A673 (cell line): Measurements from ENCODE around the gene BRWD1. TPM values are rescaled to one million over a fixed set of nuclear protein-coding genes. Genes with fewer than 3 reads are reported as not detected.

Experiments
- BruUV-seq: library from RNA; stranded (reverse); fragments of 400-500 nt; replicated peaks from 2 replicates; lab custom pipeline; 2021; lab: Mats Ljungman, UMichigan
- CTCF ChIA-PET: fragments of 300-600 bp; sonication (Branson Sonifier 250); formaldehyde crosslinking; loops from one replicate; lab custom pipeline; 2022; ENCODE audit warnings: antibody characterized with exemption; lab: Charles Lee
- POLR2A ChIA-PET: fragments of 300-600 bp; sonication (Branson Sonifier 250); formaldehyde crosslinking; loops from one replicate; lab custom pipeline; 2022; ENCODE audit warnings: antibody characterized with exemption; ENCODE audit not compliant: low non-redundant PET; lab: Charles Lee
- DNase-seq: peaks from one replicate; pipeline ENCODE4 v3.0.0-alpha.2; 2015; ENCODE audit warnings: low spot score
- H3K27ac ChIP-seq: fragments of 200-600 bp; sonication (generic); 2 replicates; pipeline ENCODE4 v1.5.1; 2016; ENCODE audit warnings: mixed run types, low read depth, mild to moderate bottlenecking, mixed read lengths, antibody characterized with exemption, low read length; ENCODE audit not compliant: poor library complexity, severe bottlenecking
- H3K27me3 ChIP-seq: fragments of 200-600 bp; sonication (generic); replicated peaks from 2 replicates; pipeline ENCODE4 v1.6.1; 2017; ENCODE audit warnings: mixed run types, low read depth, mild to moderate bottlenecking, mixed read lengths, antibody characterized with exemption, low read length; ENCODE audit not compliant: insufficient read depth, poor library complexity
- H3K36me3 ChIP-seq: fragments of 200-600 bp; sonication (generic); 2 replicates; pipeline ENCODE4 v1.6.1; 2016; ENCODE audit warnings: mixed run types, mild to moderate bottlenecking, mixed read lengths, antibody characterized with exemption, low read length; ENCODE audit not compliant: insufficient read depth, poor library complexity, severe bottlenecking
- H3K4me1 ChIP-seq: fragments of 200-600 bp; sonication (generic); 2 replicates; pipeline ENCODE4 v1.6.1; 2017; ENCODE audit warnings: mixed run types, mild to moderate bottlenecking, mixed read lengths, antibody characterized with exemption, low read length; ENCODE audit not compliant: insufficient read depth, poor library complexity, severe bottlenecking
- H3K4me3 ChIP-seq: fragments of 200-600 bp; sonication (generic); 2 replicates; pipeline ENCODE4 v1.5.1; 2016; ENCODE audit warnings: low read depth, mixed run types, mild to moderate bottlenecking, mixed read lengths, low read length; ENCODE audit not compliant: poor library complexity, severe bottlenecking
- H3K9me3 ChIP-seq: fragments of 200-600 bp; sonication (generic); 2 replicates; pipeline ENCODE4 v1.6.1; 2016; ENCODE audit warnings: mixed run types, low read depth, mild to moderate bottlenecking, mixed read lengths, antibody characterized with exemption, low read length; ENCODE audit not compliant: poor library complexity, severe bottlenecking
- EZH2 ChIP-seq: fragments of 200-600 bp; sonication (generic); IDR thresholded peaks from 2 replicates; pipeline ENCODE4 v1.6.1; 2017; ENCODE audit warnings: borderline replicate concordance, low read depth, mild to moderate bottlenecking, mixed read lengths, antibody characterized with exemption, low read length; ENCODE audit not compliant: poor library complexity, severe bottlenecking
- intact Hi-C: fragments of 100-400 bp; cut with micrococcal nuclease; formaldehyde crosslinking; loops from one replicate; pipeline ENCODE4 v1.10.0; 2022; ENCODE audit not compliant: unreplicated experiment
- total RNA-seq: library from RNA; stranded (reverse); gene quantifications from 2 replicates; pipeline ENCODE4 v1.2.3, GENCODE V29; 2021
- TF ChIP-seq, protein P1 (sequence below): fragments of 300-800, 200-600 bp; sonication (generic); conservative IDR thresholded peaks from 2 replicates; pipeline ENCODE4 v1.5.1; 2017; ENCODE audit warnings: low read depth, mild to moderate bottlenecking, antibody characterized with exemption, low read length, moderate library complexity, mixed read lengths

BRWD1 gene
- total RNA-seq, 1 experiment from 2014 or later, result 27.6 TPM

DNA sequence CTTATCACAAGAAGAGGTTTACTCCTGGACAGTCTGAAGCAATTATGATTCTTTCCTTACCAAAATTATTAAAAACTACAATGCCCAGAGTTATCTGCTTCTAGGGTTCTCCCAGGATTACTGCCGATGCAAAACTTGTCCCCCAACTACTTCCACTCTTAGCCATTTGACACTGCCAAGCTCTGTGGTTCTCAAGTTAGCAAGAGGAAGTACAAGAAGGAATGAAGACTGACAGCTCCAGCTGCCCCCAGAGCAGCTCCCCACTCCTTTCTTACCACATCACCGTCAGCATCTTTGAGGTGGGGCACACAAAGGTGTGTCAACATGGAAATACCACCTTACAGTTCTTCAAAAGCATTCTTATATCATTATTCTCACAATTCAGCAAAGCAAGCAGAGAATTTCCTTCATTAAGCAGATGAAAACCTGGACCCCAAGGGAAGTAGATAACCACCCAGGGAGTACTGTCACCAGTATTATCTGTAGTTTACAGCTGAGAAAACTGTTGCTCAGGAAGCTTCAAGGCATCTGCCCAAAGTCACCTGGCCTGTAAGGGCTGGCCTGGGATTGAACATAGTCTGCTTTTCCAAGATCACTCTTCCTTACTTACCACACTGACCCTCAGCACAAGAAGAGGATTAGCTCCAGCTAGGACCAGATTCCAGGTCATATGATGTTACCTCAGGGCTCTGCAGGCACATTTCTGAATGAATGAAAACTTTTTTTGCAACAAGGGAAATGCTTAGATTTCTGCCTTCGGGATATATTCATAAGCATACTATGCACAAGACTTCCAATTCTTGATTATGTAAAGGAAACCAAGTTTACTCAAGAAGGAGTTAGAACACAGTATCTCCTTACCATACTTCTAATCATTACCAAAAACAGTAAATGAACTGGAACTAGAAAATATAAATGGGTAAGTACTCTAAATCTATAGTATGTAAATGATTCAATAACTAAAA lies 139.4 kb downstream of the BRWD1 start:
- ChIA-PET CTCF (interaction anchor here (0.6 kb wide), 1 partner anchor 1193 kb away, joined by 9 read pairs; no protein-coding TSS in a partner anchor), POLR2A (interaction anchor here (0.6 kb wide), 1 partner anchor 196 kb away, joined by 7 read pairs; no protein-coding TSS in a partner anchor)
- Histone ChIP-seq H3K27ac (no peak overlapping the region), H3K4me3 (no peak overlapping the region), H3K4me1 (no peaks in the 10 kb centered on the region), H3K36me3 (peaks cover 25% of the 10 kb centered on the region), H3K9me3 (no peaks in the 10 kb centered on the region), H3K27me3 (no peaks in the 10 kb centered on the region)
- DNase-seq, result no peak
- TF ChIP-seq, protein P1, sequence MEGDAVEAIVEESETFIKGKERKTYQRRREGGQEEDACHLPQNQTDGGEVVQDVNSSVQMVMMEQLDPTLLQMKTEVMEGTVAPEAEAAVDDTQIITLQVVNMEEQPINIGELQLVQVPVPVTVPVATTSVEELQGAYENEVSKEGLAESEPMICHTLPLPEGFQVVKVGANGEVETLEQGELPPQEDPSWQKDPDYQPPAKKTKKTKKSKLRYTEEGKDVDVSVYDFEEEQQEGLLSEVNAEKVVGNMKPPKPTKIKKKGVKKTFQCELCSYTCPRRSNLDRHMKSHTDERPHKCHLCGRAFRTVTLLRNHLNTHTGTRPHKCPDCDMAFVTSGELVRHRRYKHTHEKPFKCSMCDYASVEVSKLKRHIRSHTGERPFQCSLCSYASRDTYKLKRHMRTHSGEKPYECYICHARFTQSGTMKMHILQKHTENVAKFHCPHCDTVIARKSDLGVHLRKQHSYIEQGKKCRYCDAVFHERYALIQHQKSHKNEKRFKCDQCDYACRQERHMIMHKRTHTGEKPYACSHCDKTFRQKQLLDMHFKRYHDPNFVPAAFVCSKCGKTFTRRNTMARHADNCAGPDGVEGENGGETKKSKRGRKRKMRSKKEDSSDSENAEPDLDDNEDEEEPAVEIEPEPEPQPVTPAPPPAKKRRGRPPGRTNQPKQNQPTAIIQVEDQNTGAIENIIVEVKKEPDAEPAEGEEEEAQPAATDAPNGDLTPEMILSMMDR, result no peak
- intact Hi-C loops, result no loop called here
- no TSS peak for BruUV-seq

DNA sequence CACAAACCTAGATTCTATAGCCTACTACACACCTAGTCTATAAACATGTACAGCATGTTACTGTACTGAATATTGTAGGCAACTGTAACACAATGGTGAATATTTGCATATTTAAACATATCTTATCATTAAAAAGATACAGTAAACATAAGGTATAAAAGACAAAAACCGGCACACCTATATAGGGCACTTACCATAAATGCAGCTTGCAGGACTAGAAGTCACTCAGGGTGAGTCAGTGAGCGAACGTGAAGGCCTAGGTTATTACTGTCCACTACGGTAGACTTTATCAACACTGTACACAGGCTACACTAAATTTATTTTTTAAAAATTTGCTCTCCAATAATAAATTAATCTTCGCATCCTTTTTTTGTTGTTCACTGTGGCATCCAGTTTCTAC lies 143.5 kb downstream of the BRWD1 start:
- POLR2A ChIA-PET, result no interaction called here
- CTCF ChIA-PET, result no interaction called here
- intact Hi-C loops, result no loop called here
- BruUV-seq, result no TSS peak
- no peak overlapping the region for H3K4me3 ChIP-seq
- H3K27me3 ChIP-seq, result no peaks in the 10 kb centered on the region
- no peaks in the 10 kb centered on the region for H3K4me1 ChIP-seq
- H3K36me3 ChIP-seq, result peaks cover 8% of the 10 kb centered on the region
- H3K9me3 ChIP-seq, result no peaks in the 10 kb centered on the region
- no peak for DNase-seq
- no peak overlapping the region for H3K27ac ChIP-seq
- TF ChIP-seq, protein P1, result no peak
- TF ChIP-seq EZH2, result no peak

DNA sequence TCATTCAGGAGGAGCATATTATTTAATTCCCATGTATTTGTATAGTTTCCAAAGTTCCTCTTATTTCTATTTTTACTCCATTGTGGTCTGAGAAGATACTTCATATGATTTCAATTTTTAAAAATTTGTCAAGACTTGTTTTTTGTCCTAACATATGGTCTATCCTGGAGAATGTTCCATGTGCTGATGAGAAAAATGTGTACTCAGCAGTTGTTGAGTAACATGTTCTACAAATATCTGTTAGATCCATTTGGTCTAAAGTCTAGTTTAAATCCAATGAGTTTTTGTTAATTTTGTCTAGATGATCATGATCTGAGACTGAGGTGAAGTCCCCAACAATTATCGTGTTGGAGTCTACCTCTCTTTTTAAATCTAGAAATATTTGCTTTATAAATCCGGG lies 144.6 kb downstream of the BRWD1 start:
- no peaks in the 10 kb centered on the region for H3K4me1 ChIP-seq
- H3K27ac ChIP-seq, result no peak overlapping the region
- ChIA-PET POLR2A (no interaction called here), CTCF (no interaction called here)
- no peak for TF ChIP-seq EZH2
- TF ChIP-seq, protein P1, result no peak
- DNase-seq, result no peak
- no peak overlapping the region for H3K4me3 ChIP-seq
- peaks cover 9% of the 10 kb centered on the region for H3K9me3 ChIP-seq
- no peaks in the 10 kb centered on the region for H3K27me3 ChIP-seq
- no peaks in the 10 kb centered on the region for H3K36me3 ChIP-seq
- BruUV-seq, result no TSS peak
- intact Hi-C loops, result no loop called here
